HG03108 (cell line): Measurements from ENCODE around the gene GPR3.
"Not testable (repeated sequence)": the region's sequence is repeated elsewhere in the genome, so short reads cannot be mapped to it uniquely, and the experiment has no call there.

ENCODE experiments used
- ATAC-seq: cut with Tn5 transposase; IDR thresholded peaks from one replicate; pipeline ENCODE4 v1.9.1; 2021; ENCODE audit warnings: moderate library complexity; ENCODE audit not compliant: unreplicated experiment

GPR3 gene

GRCh38 chr1:27377760-27378495 is 14.5 kb upstream of the GPR3 start:
- no peak for ATAC-seq

GRCh38 chr1:27379564-27380122 is 12.8 kb upstream of the GPR3 start:
- ATAC-seq, result no peak

GRCh38 chr1:27380224-27380623 is 12.2 kb upstream of the GPR3 start:
- no peak for ATAC-seq

GRCh38 chr1:27380766-27381733 is 11.4 kb upstream of the GPR3 start:
- no peak for ATAC-seq

- no peak for ATAC-seq
Measured at GRCh38 chr1:27381969-27382762, 10.3 kb upstream of the GPR3 start.

GRCh38 chr1:27383039-27383605 is 9.3 kb upstream of the GPR3 start, which contains the start of gene CD164L2:
Gene CD164L2 (minus strand): TSS chr1:27383333. CDS start chr1:27383239, 94 bp downstream.
- ATAC-seq, result no peak

- no peak for ATAC-seq
Measured at GRCh38 chr1:27383661-27384060, 8.8 kb upstream of the GPR3 start.

GRCh38 chr1:27384797-27385196 is 7.6 kb upstream of the GPR3 start:
- ATAC-seq, result not testable (repeated sequence)

GRCh38 chr1:27388337-27389005 is 4.0 kb upstream of the GPR3 start:
- no peak for ATAC-seq

GRCh38 chr1:27391511-27392095 is 819 bp upstream of the GPR3 start:
- no peak for ATAC-seq

- ATAC-seq, result no peak
Measured at GRCh38 chr1:27392778-27393635, 585 bp downstream of the GPR3 start.

GRCh38 chr1:27393641-27394281 is 1.3 kb downstream of the GPR3 start:
- ATAC-seq, result no peak

- no peak for ATAC-seq
Measured at GRCh38 chr1:27394282-27394658, 1.8 kb downstream of the GPR3 start.

GRCh38 chr1:27394925-27395324 is 2.5 kb downstream of the GPR3 start:
- ATAC-seq, result no peak

GRCh38 chr1:27395441-27396195 is 3.2 kb downstream of the GPR3 start:
- ATAC-seq, result no peak

GRCh38 chr1:27397110-27397509 is 4.7 kb downstream of the GPR3 start:
- ATAC-seq, result no peak

GRCh38 chr1:27397749-27398148 is 5.3 kb downstream of the GPR3 start:
- no peak for ATAC-seq
